ENCODE data around the gene UPK1B. TPM values are rescaled to one million over a fixed set of nuclear protein-coding genes. Genes with fewer than 3 reads are reported as not detected.

UPK1B gene
- total and polyA plus RNA-seq, 9 of the 15 experiments (the other 6 are each of a cell fraction or from before 2014, with no cell fraction given), result 0.22 to 1.2 (median 0.51) TPM

DNA sequence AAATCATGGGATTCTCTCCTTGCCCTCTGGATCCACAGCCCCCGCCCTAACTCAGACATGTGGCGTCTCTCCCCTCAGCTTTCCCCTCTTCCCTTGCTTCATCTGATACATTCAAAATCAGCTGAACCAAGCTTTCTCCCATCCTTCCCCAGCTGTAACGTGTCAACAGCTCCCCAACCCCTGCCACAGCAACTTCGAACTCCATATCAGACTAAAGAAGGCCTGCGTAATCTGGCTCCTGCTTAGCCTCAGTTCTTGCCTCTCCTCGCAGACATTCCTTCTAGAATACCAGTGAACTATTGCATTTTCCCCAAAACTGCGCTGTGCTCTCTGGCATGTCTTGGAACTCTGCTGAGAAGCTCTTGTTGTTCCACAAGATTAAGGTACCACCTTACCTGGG lies 49.0 kb downstream of the UPK1B start:
- ChIA-PET CTCF (ENCODE audit: low intra/inter-chr PET ratio) (no interaction called here), POLR2A (interaction anchor here (1.0 kb wide), 1 partner anchor 12 kb away, joined by 3 read pairs; no protein-coding TSS in a partner anchor)
- no peaks in the 10 kb centered on the region; a peak in 1 of 5 replicates for H3K4me1 ChIP-seq (replicated peaks in 1 of 2; ENCODE audit: control insufficient read depth in 2 of 2, insufficient read depth in 2 of 2, low read length in 2 of 2)
- H3K9ac ChIP-seq (ENCODE audit: insufficient read depth in 1 of 2, low read depth in 2 of 2, low read length in 2 of 2), result no peak overlapping the region
- H3K4me3 ChIP-seq, result no peak overlapping the region
- in situ Hi-C loops (cut with MboI), result no loop called here
- ATAC-seq (no peak), FAIRE-seq (no peak), DNase-seq (ENCODE audit: extremely low read depth in 1 of 4, low spot score in 3 of 4) (no peak)
- H3K9me3 ChIP-seq (replicated peaks; ENCODE audit: control insufficient read depth, insufficient read depth, low read depth, low read length), result no peaks in the 10 kb centered on the region
- no peaks in the 10 kb centered on the region for H3K27me3 ChIP-seq (ENCODE audit: control insufficient read depth in 2 of 2, insufficient read depth in 2 of 2, low read length in 2 of 2)
- no peaks in the 10 kb centered on the region for H3K9me1 ChIP-seq (ENCODE audit: control insufficient read depth, insufficient read depth, low read length)
- no TSS peak for BruUV-seq (replicated peaks)
- H2AFZ ChIP-seq (ENCODE audit: low read depth, low read length), result no peak overlapping the region
- no peaks in the 10 kb centered on the region; the same call in 1 of the 2 replicates for H4K20me1 ChIP-seq (replicated peaks; ENCODE audit: control insufficient read depth, insufficient read depth, low read length)
- H3K79me2 ChIP-seq (ENCODE audit: control insufficient read depth, insufficient read depth, low read length), result no peaks in the 10 kb centered on the region
- intact Hi-C loops (cut with micrococcal nuclease), result no loop called here
- no peak overlapping the region for H3K27ac ChIP-seq (ENCODE audit: extremely low read depth, low read depth, low read length)
- 81% methylated on average over 4 of the region's 7 CpGs for WGBS (ENCODE audit: insufficient coverage, low coverage, missing lambda C conversion rate)
- no peak for TF ChIP-seq GTF2A2 (tag; IDR thresholded peaks at IDR 0.05)
- no peak for TF ChIP-seq PCBP1 (IDR thresholded peaks at IDR 0.05; ENCODE audit: low read depth, low read length, poor library complexity, severe bottlenecking)
- TF ChIP-seq PHB2 (IDR thresholded peaks at IDR 0.05; ENCODE audit: low read depth), result no peak
- no peak for TF ChIP-seq ZNF717 (CRISPR knock-in tag; IDR thresholded peaks at IDR 0.05)
- TF ChIP-seq, protein P1, sequence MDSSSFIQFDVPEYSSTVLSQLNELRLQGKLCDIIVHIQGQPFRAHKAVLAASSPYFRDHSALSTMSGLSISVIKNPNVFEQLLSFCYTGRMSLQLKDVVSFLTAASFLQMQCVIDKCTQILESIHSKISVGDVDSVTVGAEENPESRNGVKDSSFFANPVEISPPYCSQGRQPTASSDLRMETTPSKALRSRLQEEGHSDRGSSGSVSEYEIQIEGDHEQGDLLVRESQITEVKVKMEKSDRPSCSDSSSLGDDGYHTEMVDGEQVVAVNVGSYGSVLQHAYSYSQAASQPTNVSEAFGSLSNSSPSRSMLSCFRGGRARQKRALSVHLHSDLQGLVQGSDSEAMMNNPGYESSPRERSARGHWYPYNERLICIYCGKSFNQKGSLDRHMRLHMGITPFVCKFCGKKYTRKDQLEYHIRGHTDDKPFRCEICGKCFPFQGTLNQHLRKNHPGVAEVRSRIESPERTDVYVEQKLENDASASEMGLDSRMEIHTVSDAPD (CRISPR knock-in tag; IDR thresholded peaks at IDR 0.05), result no peak
- H3K36me3 ChIP-seq (ENCODE audit: control insufficient read depth, insufficient read depth, low read length), result peaks cover 45% of the 10 kb centered on the region; the same call in 2 of the 3 replicates
- no peak overlapping the region for H3K4me2 ChIP-seq (ENCODE audit: insufficient read depth, low read length)
